ENCODE measurements around the gene LRRC8E. TPM values are rescaled to one million over a fixed set of nuclear protein-coding genes. Genes with fewer than 3 reads are reported as not detected.
"Not testable (repeated sequence)": the region's sequence is repeated elsewhere in the genome, so short reads cannot be mapped to it uniquely, and the experiment has no call there.

LRRC8E gene
- total RNA-seq, 5 donors from 2014 or later (not counting 1 experiment from before 2014, with no cell fraction given) = 0.06 TPM; not detected in 4

DNA sequence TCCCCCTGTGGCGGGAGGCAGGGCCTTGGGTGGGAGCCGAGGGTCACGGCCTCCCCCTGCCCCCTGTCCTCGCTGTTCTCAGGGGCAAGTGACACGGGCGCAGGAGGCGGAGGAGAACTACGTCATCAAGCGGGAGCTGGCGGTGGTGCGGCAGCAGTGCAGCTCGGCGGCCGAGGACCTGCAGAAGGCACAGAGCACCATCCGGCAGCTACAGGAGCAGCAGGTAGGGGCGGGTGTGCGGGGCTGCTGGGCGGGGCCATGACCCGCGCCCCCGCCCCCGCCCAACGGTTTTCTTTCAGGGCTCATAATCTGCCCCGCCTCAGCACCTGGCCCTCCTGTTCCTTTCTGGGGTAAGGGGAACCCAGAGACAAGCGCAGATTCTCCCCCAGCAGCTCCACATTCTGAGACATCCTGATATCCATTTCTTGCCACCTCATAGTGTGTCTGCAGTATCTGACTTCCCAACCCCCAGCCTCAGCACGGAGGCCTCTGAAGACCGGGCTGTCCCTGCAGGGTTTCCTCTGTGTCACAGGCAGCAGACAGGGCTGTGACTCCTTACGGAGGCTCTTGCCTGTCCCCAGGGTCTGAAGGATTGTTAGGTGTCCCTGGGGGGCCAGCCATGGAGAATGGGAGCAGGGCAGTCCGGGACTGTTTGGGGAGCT is 30.1 kb upstream of the LRRC8E start:
- peak in 4 of 35 experiments; percentile 31 to 43 (median 32) for DNase-seq

DNA sequence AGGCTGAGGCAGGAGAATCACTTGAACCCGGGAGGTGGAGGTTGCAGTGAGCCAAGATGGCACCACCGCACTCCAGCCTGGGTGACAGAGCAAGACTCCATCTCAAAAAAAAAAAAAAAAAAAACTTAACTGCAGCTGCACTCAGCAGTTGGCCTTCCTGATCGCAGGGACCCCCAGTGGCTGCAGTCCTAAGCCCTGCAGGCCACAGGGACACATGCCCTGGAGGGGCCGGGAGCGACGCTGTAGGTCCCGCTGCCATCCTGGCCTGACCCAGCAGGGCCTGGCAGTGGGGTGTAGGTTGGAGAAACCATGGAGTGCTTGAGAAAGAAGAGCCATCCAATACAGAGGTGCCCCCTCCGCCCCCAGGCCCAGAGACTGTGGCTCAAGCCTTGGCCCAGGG is 29.2 kb upstream of the LRRC8E start:
- POLR2A ChIA-PET = interaction anchor here (0.6 kb wide), 2 partner anchors 61 to 218 kb away, joined by 4 to 5 read pairs; partner anchors contain the start of gene SNAPC2 (in 1 of the 2)
- not testable (repeated sequence) for ATAC-seq (replicated peaks in 1 of 4); H3K27ac Mint-ChIP-seq

More for the DNA sequence above, 30.1 kb upstream of the LRRC8E start:
- no peak overlapping the region for H3K4me3 Mint-ChIP-seq
- peak in 1 of 4 experiments; percentile 33 for ATAC-seq (replicated peaks in 1 of 4)
- WGBS (ENCODE audit: insufficient coverage) = 63% methylated on average over 21 of the region's 29 CpGs
- H3K27ac Mint-ChIP-seq = no peak overlapping the region
- no peaks in the 10 kb centered on the region for H3K9me3 Mint-ChIP-seq
- H3K27me3 Mint-ChIP-seq = peaks cover 0 to 14% of the 10 kb centered on the region in 2 donors
- Histone ChIP-seq H3K4me3 (ENCODE audit: control insufficient read depth in 1 of 2, extremely low read depth in 1 of 2, low read length in 1 of 2) (no peak overlapping the region), H3K36me3 (ENCODE audit: control insufficient read depth in 2 of 2, extremely low read depth in 1 of 2, insufficient read depth in 1 of 2, low read length in 1 of 2) (peaks cover 0 to 6% of the 10 kb centered on the region in 2 donors), H3K9me3 (no peaks in the 10 kb centered on the region), H3K27me3 (replicated peaks in 1 of 2; ENCODE audit: control insufficient read depth in 2 of 2, extremely low read depth in 1 of 2, insufficient read depth in 2 of 2, low read length in 1 of 2) (peaks cover 0 to 86% of the 10 kb centered on the region in 2 experiments), H3K27ac (ENCODE audit: low read length) (no peak overlapping the region), H3K4me1 (ENCODE audit: control insufficient read depth in 1 of 2, extremely low read depth in 1 of 2, insufficient read depth in 2 of 2, low read length in 2 of 2) (peaks cover 4 to 29% of the 10 kb centered on the region in 2 experiments)
- H3K36me3 Mint-ChIP-seq = no peaks in the 10 kb centered on the region
- H3K4me1 Mint-ChIP-seq = peaks cover 1 to 13% (median 5%) of the 10 kb centered on the region in 3 donors
- ChIA-PET CTCF (interaction anchor here (0.6 to 1.1 kb wide), 2 partner anchors 11 to 140 kb away, joined by 3 to 7 read pairs; no protein-coding TSS in a partner anchor), POLR2A (interaction anchor here (0.5 to 0.6 kb wide), 2 partner anchors 201 to 564 kb away, joined by 4 to 7 read pairs; partner anchors contain the start of gene INSR (in 1 of the 2))

DNA sequence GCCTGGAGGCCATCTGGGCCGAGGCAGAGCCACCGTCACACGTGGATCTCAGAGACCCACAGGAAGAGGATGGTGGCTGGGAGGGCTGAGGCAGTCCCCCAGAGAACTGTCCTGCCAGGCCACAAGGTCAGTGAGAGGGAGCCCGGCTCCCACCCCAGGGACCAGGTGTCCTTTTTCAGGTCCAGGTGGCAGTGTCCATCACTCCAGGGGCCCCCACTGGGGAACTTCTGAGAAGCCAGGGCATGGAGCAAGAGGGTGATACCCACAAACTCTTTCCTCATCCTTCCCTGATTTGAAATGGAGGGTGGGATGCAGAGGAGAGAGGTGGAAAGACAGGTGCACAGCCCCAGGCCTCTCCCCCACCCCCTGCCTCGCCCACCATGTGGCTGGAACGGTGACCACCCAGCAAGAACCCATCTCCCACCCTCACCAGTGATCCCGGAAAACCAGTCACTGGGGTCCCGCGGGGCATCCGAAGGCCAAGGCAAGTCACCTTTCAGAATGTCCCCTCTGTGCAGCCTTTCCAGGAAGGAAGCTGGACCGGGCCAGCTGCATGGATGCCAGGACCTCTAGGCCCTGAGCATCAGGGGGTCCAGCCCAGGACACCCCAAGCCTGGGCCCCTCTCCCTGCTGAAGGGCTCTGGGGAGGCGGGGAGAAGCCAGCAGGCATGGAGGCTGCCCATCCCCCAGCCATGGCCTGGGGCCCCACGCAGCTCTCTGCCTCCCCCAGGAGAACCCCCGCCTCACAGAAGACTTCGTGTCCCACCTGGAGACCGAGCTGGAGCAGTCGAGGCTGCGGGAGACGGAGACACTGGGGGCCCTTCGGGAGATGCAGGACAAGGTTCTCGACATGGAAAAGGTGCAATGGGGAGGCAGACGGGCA is 28.2 kb upstream of the LRRC8E start:
- peaks cover 0 to 93% of the 10 kb centered on the region in 2 experiments for H3K27me3 ChIP-seq (replicated peaks in 1 of 2; ENCODE audit: control insufficient read depth in 2 of 2, extremely low read depth in 1 of 2, insufficient read depth in 2 of 2, low read length in 1 of 2)
- H3K27ac Mint-ChIP-seq = no peak overlapping the region
- peaks cover 0 to 6% of the 10 kb centered on the region in 2 donors for H3K36me3 ChIP-seq (ENCODE audit: control insufficient read depth in 2 of 2, extremely low read depth in 1 of 2, insufficient read depth in 1 of 2, low read length in 1 of 2)
- no peak overlapping the region for H3K27ac ChIP-seq (ENCODE audit: low read length)
- WGBS (ENCODE audit: insufficient coverage) = 91% methylated on average over 10 of the region's 22 CpGs
- ChIA-PET CTCF (interaction anchor here in 1 of 2 donors (1.0 kb wide), 1 partner anchor 9 kb away, joined by 3 read pairs; no protein-coding TSS in a partner anchor), POLR2A (interaction anchor here in 1 of 2 donors (0.6 kb wide), 1 partner anchor 219 kb away, joined by 4 read pairs; no protein-coding TSS in a partner anchor)
- no peaks in the 10 kb centered on the region for H3K9me3 Mint-ChIP-seq
- no peak overlapping the region for H3K4me3 ChIP-seq (ENCODE audit: control insufficient read depth in 1 of 2, extremely low read depth in 1 of 2, low read length in 1 of 2)
- peaks cover 5 to 22% (median 10%) of the 10 kb centered on the region in 3 donors for H3K4me1 Mint-ChIP-seq
- no peak for ATAC-seq (replicated peaks in 1 of 4)
- H3K4me3 Mint-ChIP-seq = peak overlapping the region in 1 of 3 donors; percentile 34
- DNase-seq = no peak
- H3K36me3 Mint-ChIP-seq = no peaks in the 10 kb centered on the region
- H3K27me3 Mint-ChIP-seq = peaks cover under 1 to 18% of the 10 kb centered on the region in 2 donors
- peaks cover 4 to 33% of the 10 kb centered on the region in 2 experiments for H3K4me1 ChIP-seq (ENCODE audit: control insufficient read depth in 1 of 2, extremely low read depth in 1 of 2, insufficient read depth in 2 of 2, low read length in 2 of 2)
- H3K9me3 ChIP-seq = no peaks in the 10 kb centered on the region

More for the DNA sequence above, 29.2 kb upstream of the LRRC8E start:
- H3K27me3 Mint-ChIP-seq = peaks cover 0 to 14% of the 10 kb centered on the region in 2 donors
- H3K4me3 ChIP-seq (ENCODE audit: control insufficient read depth in 1 of 2, extremely low read depth in 1 of 2, low read length in 1 of 2); H3K4me3 Mint-ChIP-seq; DNase-seq; H3K36me3 ChIP-seq (ENCODE audit: control insufficient read depth in 2 of 2, extremely low read depth in 1 of 2, insufficient read depth in 1 of 2, low read length in 1 of 2); H3K36me3 Mint-ChIP-seq; H3K27ac ChIP-seq (ENCODE audit: low read length); H3K9me3 Mint-ChIP-seq; H3K9me3 ChIP-seq: not testable (repeated sequence)
- peaks cover 0 to 15% (median 5%) of the 10 kb centered on the region in 3 donors for H3K4me1 Mint-ChIP-seq
- H3K4me1 ChIP-seq (ENCODE audit: control insufficient read depth in 1 of 2, extremely low read depth in 1 of 2, insufficient read depth in 2 of 2, low read length in 2 of 2) = peaks cover 4 to 28% of the 10 kb centered on the region in 2 experiments
- 92% methylated on average over 2 of the region's 8 CpGs for WGBS (ENCODE audit: insufficient coverage)
- peaks cover 0 to 86% of the 10 kb centered on the region in 2 experiments for H3K27me3 ChIP-seq (replicated peaks in 1 of 2; ENCODE audit: control insufficient read depth in 2 of 2, extremely low read depth in 1 of 2, insufficient read depth in 2 of 2, low read length in 1 of 2)
- CTCF ChIA-PET = interaction anchor here (0.7 to 1.1 kb wide), 2 partner anchors 9 to 10 kb away, joined by 3 to 7 read pairs; no protein-coding TSS in a partner anchor

DNA sequence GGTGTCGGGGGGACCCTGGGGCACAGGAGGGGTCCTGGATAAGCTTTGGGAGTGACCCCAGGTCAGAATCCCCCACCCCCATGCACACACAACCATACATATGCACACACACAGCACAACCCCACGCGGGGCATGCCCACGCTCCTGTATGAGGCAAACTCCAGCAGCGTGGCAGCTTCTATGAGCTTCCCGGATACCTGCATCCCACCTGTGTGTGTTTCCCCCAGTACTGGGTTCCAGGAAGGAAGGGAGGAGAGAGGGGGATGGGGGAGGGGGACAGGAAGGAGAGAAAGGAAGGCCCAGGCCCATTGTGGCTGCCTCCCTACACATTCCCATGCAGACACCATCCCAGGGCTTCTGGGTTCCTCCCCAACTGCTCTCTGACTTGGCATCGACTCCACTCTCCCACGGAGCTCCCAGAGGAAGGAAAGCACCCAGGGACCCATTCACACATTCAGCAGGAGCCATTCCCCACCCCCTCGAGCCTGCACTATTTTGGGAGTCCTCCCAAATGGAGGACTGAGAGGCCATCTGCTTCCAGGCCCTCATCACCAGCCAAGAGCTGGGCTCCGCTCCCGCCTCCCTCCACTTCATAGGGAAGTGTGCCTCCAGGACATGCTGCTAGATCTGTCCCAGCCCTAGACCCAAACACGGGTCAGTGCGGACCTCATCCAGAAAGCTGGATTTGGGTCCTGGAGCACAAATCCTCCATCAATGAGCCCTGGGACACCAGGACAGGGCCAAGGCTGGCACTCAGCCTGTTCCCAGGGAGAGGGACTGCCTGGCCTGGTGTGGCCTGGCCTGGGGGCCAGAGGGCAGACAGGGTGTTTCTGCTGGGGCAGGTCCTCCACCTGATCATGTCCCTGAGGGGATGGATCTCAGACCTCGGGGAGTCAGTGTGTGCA is 27.3 kb upstream of the LRRC8E start:
- Mint-ChIP-seq H3K27ac (no peak overlapping the region), H3K27me3 (peaks cover 5 to 21% of the 10 kb centered on the region in 2 donors), H3K4me3 (peak overlapping the region in 2 of 3 donors; percentile 25 to 63), H3K36me3 (no peaks in the 10 kb centered on the region), H3K4me1 (peaks cover 11 to 29% (median 16%) of the 10 kb centered on the region in 3 donors), H3K9me3 (no peaks in the 10 kb centered on the region)
- CTCF ChIA-PET = interaction anchor here in 1 of 2 donors (1.0 kb wide), 1 partner anchor 9 kb away, joined by 3 read pairs; no protein-coding TSS in a partner anchor
- Histone ChIP-seq H3K36me3 (ENCODE audit: control insufficient read depth in 2 of 2, extremely low read depth in 1 of 2, insufficient read depth in 1 of 2, low read length in 1 of 2) (peaks cover 0 to 6% of the 10 kb centered on the region in 2 donors), H3K9me3 (no peaks in the 10 kb centered on the region), H3K4me3 (ENCODE audit: control insufficient read depth in 1 of 2, extremely low read depth in 1 of 2, low read length in 1 of 2) (no peak overlapping the region), H3K4me1 (ENCODE audit: control insufficient read depth in 1 of 2, extremely low read depth in 1 of 2, insufficient read depth in 2 of 2, low read length in 2 of 2) (peaks cover 4 to 39% of the 10 kb centered on the region in 2 experiments), H3K27me3 (replicated peaks in 1 of 2; ENCODE audit: control insufficient read depth in 2 of 2, extremely low read depth in 1 of 2, insufficient read depth in 2 of 2, low read length in 1 of 2) (peaks cover 0 to 91% of the 10 kb centered on the region in 2 experiments), H3K27ac (ENCODE audit: low read length) (no peak overlapping the region)
- ATAC-seq (replicated peaks in 1 of 4) (no peak), DNase-seq (no peak)
- WGBS (ENCODE audit: insufficient coverage) = 83% methylated on average over 8 of the region's 14 CpGs
- POLR2A ChIA-PET = no interaction called here

DNA sequence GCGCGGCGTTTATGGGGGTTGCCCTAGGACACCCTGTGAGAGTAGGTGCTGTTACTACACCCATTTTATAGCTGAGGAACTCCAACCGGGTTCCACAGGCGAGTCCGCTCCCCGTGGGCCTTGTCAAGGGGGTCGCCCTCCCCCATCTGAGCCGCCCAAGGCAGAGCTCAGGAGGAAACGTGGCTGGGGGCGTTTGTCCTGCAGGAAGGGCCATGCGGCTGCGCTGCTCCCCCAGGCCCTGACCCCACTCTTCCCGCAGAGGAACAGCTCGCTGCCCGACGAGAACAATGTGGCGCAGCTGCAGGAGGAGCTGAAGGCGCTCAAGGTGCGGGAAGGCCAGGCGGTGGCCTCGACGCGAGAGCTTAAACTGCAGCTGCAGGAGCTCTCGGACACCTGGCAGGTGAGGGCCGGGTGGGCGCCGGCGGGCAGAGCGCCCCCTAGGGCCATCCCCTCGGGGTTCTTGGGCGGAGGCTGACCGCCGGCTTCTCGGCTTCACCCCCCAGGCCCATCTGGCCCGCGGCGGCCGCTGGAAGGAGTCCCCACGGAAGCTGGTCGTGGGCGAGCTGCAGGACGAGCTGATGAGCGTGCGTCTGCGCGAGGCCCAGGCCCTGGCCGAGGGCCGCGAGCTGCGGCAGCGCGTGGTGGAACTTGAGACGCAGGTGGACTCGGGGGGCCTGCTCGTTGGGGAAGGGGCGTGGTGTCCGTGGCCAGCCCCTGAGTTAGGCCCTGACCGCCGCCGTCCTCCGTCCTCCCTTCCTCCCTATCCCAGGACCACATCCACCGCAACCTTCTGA is 26.5 kb upstream of the LRRC8E start:
- Histone ChIP-seq H3K4me1 (ENCODE audit: control insufficient read depth in 1 of 2, extremely low read depth in 1 of 2, insufficient read depth in 2 of 2, low read length in 2 of 2) (peaks cover 4 to 39% of the 10 kb centered on the region in 2 experiments), H3K9me3 (no peaks in the 10 kb centered on the region), H3K27ac (ENCODE audit: low read length) (no peak overlapping the region), H3K36me3 (ENCODE audit: control insufficient read depth in 2 of 2, extremely low read depth in 1 of 2, insufficient read depth in 1 of 2, low read length in 1 of 2) (peaks cover 0 to 6% of the 10 kb centered on the region in 2 donors), H3K27me3 (replicated peaks in 1 of 2; ENCODE audit: control insufficient read depth in 2 of 2, extremely low read depth in 1 of 2, insufficient read depth in 2 of 2, low read length in 1 of 2) (peaks cover 0 to 89% of the 10 kb centered on the region in 2 experiments), H3K4me3 (ENCODE audit: control insufficient read depth in 1 of 2, extremely low read depth in 1 of 2, low read length in 1 of 2) (peak overlapping the region; percentile 35 to 61)
- Mint-ChIP-seq H3K27ac (no peak overlapping the region), H3K27me3 (peaks cover 5 to 21% of the 10 kb centered on the region in 2 donors), H3K9me3 (no peaks in the 10 kb centered on the region), H3K4me3 (peak overlapping the region; percentile 49 to 64 (median 63)), H3K36me3 (no peaks in the 10 kb centered on the region), H3K4me1 (peaks cover 11 to 29% (median 16%) of the 10 kb centered on the region in 3 donors)
- ATAC-seq (replicated peaks in 1 of 4) = peak in 3 of 4 experiments; percentile 4 to 23 (median 8)
- peak in 1 of 35 experiments; percentile 17 for DNase-seq
- WGBS (ENCODE audit: insufficient coverage) = 19% methylated on average over 50 of the region's 63 CpGs
- POLR2A ChIA-PET = interaction anchor here (0.6 to 1.0 kb wide), 3 partner anchors 9 to 59 kb away, joined by 3 to 6 read pairs (median 3); no protein-coding TSS in a partner anchor
- CTCF ChIA-PET = interaction anchor here (0.6 to 1.1 kb wide), 2 partner anchors 21 to 30 kb away, joined by 3 to 4 read pairs; no protein-coding TSS in a partner anchor

Measured in T-cell (primary cell).